ENCODE results near the gene ANKRD31.

Gene ANKRD31

GRCh38 chr5:75169516-75169915 is 67.2 kb downstream of the ANKRD31 start:
- TF ChIP-seq SIN3A (IDR thresholded peaks at IDR 0.05; ENCODE audit: borderline replicate concordance, insufficient read depth, low read length), result no peak
- no peak for TF ChIP-seq POLR2AphosphoS5 (IDR thresholded peaks at IDR 0.05; ENCODE audit: low read depth, low read length)
- no peak for TF ChIP-seq FOXP2 (optimal IDR thresholded peaks at IDR 0.05; ENCODE audit: borderline replicate concordance, extremely low read depth, extremely low read length, insufficient read depth)
- no peak for TF ChIP-seq TAF1 (IDR thresholded peaks at IDR 0.05; ENCODE audit: borderline replicate concordance, insufficient read depth, low read length)
- no peak for TF ChIP-seq REST (IDR thresholded peaks at IDR 0.05; ENCODE audit: insufficient read depth in 1 of 2, low read depth in 2 of 2, low read length in 2 of 2)

- TF ChIP-seq FOXP2 (optimal IDR thresholded peaks at IDR 0.05; ENCODE audit: borderline replicate concordance, extremely low read depth, extremely low read length, insufficient read depth), result no peak
- TF ChIP-seq POLR2AphosphoS5 (IDR thresholded peaks at IDR 0.05; ENCODE audit: low read depth, low read length), result no peak
Observed at GRCh38 chr5:75168026-75168735, 68.5 kb downstream of the ANKRD31 start.

- TF ChIP-seq SIN3A (IDR thresholded peaks at IDR 0.05; ENCODE audit: borderline replicate concordance, insufficient read depth, low read length) (no peak), REST (IDR thresholded peaks at IDR 0.05; ENCODE audit: insufficient read depth in 1 of 2, low read depth in 2 of 2, low read length in 2 of 2) (no peak), FOXP2 (optimal IDR thresholded peaks at IDR 0.05; ENCODE audit: borderline replicate concordance, extremely low read depth, extremely low read length, insufficient read depth) (no peak), TAF1 (IDR thresholded peaks at IDR 0.05; ENCODE audit: borderline replicate concordance, insufficient read depth, low read length) (no peak), POLR2AphosphoS5 (IDR thresholded peaks at IDR 0.05; ENCODE audit: low read depth, low read length) (no peak)
Observed at GRCh38 chr5:75167345-75167744, 69.3 kb downstream of the ANKRD31 start.

GRCh38 chr5:75156585-75156984 is 80.1 kb downstream of the ANKRD31 start:
- TF ChIP-seq TAF1 (IDR thresholded peaks at IDR 0.05; ENCODE audit: borderline replicate concordance, insufficient read depth, low read length) (no peak), REST (IDR thresholded peaks at IDR 0.05; ENCODE audit: insufficient read depth in 1 of 2, low read depth in 2 of 2, low read length in 2 of 2) (no peak), SIN3A (IDR thresholded peaks at IDR 0.05; ENCODE audit: borderline replicate concordance, insufficient read depth, low read length) (no peak), POLR2AphosphoS5 (IDR thresholded peaks at IDR 0.05; ENCODE audit: low read depth, low read length) (no peak), FOXP2 (optimal IDR thresholded peaks at IDR 0.05; ENCODE audit: borderline replicate concordance, extremely low read depth, extremely low read length, insufficient read depth) (no peak)

GRCh38 chr5:75152860-75153259 is 83.8 kb downstream of the ANKRD31 start:
- TF ChIP-seq POLR2AphosphoS5 (IDR thresholded peaks at IDR 0.05; ENCODE audit: low read depth, low read length) (no peak), FOXP2 (optimal IDR thresholded peaks at IDR 0.05; ENCODE audit: borderline replicate concordance, extremely low read depth, extremely low read length, insufficient read depth) (no peak), REST (IDR thresholded peaks at IDR 0.05; ENCODE audit: insufficient read depth in 1 of 2, low read depth in 2 of 2, low read length in 2 of 2) (no peak), TAF1 (IDR thresholded peaks at IDR 0.05; ENCODE audit: borderline replicate concordance, insufficient read depth, low read length) (no peak), SIN3A (IDR thresholded peaks at IDR 0.05; ENCODE audit: borderline replicate concordance, insufficient read depth, low read length) (no peak)
